ENCODE results near the gene MAPK8IP2.
"Not testable (repeated sequence)": the region's sequence is repeated elsewhere in the genome, so short reads cannot be mapped to it uniquely, and the experiment has no call there.

MAPK8IP2 gene

GRCh38 chr22:50601669-50602337, 1.2 kb downstream of the MAPK8IP2 start:
- no peak for FAIRE-seq

GRCh38 chr22:50602338-50602700, 1.7 kb downstream of the MAPK8IP2 start:
- no peak for FAIRE-seq

- no peak for FAIRE-seq
These were observed 3.1 kb downstream of the MAPK8IP2 start for GRCh38 chr22:50603511-50604255.

GRCh38 chr22:50604256-50605001, 3.8 kb downstream of the MAPK8IP2 start:
- FAIRE-seq = no peak

DNA sequence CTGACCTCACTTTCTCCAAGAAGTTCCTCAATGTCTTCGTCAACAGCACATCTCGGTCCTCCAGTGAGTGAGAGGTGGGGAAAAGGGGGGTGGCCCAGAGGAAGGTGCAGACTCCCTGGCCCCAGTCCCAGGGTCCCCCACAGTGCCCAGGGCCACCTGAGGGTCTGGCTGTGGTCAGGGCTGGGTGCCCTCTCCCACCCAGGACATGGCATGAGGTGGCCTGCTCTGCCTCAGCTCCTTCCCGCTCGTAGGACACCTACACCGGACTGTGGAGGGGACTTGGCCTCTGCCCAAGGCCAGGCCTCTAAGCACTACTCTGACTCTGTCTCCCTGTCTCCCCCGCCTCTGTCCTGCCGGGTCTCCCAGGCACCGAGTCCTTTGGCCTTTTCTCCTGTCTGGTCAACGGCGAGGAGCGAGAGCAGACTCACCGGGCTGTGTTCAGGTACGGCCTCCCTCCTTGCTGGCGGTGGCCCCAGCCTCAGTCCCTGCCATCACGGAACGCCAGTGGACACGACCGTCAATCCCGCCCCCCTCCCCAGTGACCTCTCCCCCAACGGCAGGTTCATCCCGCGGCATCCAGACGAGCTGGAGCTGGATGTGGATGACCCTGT, 4.5 kb downstream of the MAPK8IP2 start:
- no peak for FAIRE-seq

DNA sequence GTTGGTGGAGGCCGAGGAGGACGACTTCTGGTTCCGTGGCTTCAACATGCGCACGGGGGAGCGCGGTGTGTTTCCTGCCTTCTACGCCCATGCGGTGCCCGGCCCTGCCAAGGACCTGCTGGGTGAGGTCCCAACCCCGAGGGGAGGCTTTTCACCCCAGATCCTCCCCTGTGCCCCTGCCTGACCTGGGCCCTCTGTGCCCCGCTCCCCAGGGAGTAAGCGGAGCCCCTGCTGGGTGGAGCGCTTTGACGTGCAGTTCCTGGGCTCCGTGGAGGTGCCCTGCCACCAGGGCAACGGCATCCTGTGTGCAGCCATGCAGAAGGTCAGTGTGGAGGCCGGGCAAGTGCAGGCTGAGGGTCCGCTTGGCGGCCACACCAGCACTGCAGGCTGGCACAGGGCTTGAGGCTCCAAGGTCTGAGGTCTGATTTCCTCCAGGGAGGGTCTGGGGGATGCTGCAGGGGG, 5.1 kb downstream of the MAPK8IP2 start:
- no peak for FAIRE-seq

DNA sequence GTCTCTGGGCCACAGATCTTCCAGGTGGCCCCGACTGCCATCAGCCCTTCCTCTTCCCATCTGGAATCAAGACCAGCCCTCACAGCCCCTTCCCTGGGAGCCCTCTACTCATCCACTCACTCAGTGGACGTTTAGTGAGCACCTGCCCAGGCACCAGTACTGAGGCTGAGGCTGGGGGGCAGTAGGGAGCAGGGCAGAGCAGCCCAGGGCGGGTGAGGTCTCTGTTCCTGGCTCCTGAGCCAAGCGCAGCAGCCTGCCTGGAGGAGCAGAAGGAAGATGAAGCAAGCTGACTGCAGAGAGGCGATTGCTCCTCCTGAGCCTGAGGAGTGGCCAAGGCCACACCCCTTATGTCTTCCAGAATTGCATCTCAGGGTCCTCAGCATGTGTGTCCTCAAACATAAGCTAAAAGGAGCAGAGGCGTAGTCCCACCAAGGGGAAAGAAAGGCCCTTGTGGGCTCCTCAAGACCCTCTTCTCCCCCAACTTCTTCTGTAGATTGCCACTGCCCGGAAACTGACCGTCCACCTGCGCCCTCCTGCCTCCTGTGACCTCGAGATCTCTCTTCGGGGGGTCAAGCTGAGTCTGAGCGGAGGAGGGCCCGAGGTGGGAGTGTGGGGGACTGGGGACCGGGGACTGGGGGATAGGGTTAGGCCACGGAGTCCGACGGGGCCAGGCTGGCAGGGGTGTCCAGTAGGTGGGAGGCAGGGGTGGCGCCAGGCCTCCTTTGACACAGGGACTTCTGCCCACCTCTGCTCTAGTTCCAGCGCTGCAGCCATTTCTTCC, 5.8 kb downstream of the MAPK8IP2 start:
- no peak for FAIRE-seq

DNA sequence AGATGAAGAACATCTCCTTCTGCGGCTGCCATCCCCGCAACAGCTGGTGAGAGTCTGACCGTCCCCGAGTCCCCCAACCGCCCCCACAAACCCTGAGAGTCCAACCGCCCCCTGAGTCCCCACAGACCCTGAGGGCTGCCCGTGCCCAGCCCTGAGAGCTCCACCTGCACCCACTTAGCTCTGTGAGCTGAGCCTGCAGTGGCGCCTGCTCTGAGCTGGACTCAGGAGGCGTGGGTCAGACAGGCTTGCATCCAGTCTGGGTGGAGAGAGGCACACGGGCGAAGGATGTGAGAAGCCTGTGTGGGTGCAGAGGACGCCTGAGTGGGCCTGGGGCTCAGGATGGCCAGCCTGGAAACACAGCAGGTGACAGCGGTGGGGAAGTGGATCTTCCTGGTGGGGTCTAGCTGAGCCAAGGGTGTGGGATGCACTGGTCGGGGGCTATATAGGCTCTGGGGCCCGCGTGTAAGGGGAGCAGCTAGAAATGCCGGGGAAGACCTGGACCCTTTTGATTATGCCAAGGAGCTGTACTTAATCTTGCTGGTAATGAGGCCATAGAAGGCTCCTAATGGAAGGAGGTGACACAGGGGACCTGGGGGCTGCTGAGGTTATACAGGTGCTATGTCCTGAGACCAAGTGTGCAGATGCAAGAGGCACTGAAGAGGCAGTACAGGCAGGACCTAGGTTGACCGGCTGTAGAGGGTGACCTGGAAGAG, 6.5 kb downstream of the MAPK8IP2 start:
- FAIRE-seq = no peak

DNA sequence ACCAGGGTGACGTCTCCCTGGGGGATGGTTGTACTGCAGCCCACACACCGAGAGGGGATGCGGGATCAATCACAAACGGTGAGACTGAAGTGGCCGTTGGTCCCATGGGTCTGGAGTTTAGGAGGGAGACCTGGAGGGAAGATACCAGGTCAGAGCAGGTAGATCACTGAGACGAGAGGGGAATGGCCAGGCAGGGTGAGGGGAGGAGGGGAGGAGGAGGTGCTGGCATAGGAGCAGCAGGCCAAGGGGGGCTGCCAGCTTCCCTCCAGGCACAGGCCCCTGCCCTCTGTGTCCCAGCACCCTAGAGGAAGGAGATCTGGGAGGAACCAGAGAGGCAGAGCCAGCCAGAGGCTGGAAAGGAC, 7.0 kb downstream of the MAPK8IP2 start:
- FAIRE-seq = no peak

DNA sequence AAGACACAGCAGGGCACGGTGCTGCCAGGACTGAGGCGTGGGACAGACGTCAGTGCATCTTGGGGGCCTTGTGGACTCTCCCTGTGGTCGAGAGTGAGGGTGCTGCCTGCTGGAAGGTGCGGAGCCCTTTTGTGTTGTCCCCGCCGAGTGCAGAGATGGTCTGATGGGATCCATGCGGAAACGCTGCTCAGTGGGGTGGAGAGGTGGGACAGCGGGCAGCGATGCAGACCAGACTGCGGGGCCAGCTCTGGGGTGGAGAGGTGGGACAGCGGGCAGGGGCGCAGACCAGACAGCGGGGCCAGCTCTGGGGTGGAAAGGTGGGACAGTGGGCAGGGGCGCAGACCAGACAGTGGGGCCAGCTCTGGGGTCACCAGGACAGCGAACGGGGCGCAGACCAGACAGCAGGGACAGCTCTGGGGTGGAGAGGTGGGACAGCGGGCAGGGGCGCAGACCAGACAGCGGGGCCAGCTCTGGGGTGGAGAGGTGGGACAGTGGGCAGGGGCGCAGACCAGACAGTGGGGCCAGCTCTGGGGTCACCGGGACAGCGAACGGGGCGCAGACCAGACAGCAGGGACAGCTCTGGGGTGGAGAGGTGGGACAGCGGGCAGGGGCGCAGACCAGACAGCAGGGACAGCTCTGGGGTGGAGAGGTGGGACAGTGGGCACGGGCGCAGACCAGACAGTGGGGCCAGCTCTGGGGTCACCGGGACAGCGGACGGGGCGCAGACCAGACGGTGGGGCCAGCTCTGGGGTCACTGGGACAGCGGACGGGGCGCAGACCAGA, 7.7 kb downstream of the MAPK8IP2 start:
- not testable (repeated sequence) for FAIRE-seq

GRCh38 chr22:50608996-50609395, 8.4 kb downstream of the MAPK8IP2 start:
- FAIRE-seq = no peak

DNA sequence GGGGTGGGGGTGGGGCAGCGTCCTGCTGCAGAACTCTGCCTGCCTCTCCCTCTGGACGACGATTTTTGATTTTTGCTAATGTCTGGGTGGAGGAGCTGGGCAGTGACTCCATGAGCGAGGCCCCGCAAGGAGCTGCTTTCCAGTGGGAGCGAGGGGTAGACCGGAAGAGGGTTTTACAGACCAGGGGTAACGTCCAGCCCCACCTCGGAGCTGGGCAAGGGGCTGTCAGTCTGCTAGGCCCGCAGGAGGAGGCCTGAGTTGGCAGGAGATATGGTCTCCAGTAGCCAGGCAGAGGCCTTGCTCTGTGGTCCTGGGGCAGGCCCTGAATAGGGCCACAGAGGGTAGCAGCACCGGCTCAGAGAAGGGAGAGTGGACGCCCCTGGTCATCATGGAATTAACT, 9.0 kb downstream of the MAPK8IP2 start:
- no peak for FAIRE-seq

- FAIRE-seq = no peak
These were observed 9.5 kb downstream of the MAPK8IP2 start for GRCh38 chr22:50610041-50610451.

DNA sequence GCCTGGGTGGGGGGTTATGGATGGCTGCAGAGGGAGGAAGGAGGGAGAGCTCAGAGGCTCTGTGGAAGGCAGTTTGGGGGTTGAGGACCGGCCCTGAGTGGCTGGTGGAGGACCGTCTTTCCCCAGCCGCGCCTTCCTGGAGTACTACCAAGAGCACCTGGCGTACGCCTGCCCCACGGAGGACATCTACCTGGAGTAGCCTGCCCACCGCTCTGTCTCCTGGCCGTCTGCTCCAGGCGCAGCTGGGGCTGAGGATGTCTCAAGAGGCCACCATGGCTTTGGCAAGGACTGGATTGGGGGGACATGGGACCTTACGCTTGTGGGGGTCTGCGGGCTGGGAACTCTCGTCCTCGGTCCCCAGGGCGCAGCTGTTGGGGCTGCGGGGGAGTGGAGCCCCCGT, 10.0 kb downstream of the MAPK8IP2 start:
- FAIRE-seq = no peak

- FAIRE-seq = no peak
These were observed 10.9 kb downstream of the MAPK8IP2 start for GRCh38 chr22:50611341-50612060.

GRCh38 chr22:50612168-50612527, 11.6 kb downstream of the MAPK8IP2 start:
- FAIRE-seq = no peak

DNA sequence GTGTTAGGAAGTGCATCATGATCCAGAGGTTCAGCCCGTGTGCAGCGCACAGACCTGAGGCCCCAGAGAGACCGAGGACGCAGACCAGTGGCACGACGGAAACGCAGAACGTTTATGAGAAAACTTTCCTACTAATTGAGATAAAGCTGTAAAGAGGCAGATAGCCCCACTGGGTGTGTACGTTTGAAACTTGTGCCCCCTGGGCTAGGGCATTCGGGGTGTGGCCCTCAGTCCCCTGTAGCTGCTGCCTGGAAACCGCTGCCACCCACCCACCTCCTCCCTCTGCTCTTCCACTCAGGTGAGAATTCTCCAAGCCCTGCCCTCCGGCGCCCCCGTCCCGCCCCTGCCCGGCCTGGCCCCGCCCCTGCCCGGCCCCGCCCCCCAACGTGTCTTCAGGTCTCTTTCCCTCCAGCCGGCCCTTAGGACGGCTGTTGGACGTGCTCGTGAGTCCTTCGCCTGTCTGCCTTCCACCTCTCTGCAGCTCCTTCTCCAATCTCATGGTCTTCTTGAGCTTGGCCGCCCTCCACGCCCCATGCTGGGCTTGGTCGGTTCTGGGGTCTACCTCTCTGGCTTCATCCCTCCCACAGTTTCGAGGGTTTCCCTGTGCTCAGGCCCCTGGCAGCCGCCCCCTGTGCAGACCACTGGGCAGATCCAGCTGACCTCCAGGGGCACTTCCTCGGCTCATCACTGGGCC, 12.1 kb downstream of the MAPK8IP2 start:
- no peak for FAIRE-seq

DNA sequence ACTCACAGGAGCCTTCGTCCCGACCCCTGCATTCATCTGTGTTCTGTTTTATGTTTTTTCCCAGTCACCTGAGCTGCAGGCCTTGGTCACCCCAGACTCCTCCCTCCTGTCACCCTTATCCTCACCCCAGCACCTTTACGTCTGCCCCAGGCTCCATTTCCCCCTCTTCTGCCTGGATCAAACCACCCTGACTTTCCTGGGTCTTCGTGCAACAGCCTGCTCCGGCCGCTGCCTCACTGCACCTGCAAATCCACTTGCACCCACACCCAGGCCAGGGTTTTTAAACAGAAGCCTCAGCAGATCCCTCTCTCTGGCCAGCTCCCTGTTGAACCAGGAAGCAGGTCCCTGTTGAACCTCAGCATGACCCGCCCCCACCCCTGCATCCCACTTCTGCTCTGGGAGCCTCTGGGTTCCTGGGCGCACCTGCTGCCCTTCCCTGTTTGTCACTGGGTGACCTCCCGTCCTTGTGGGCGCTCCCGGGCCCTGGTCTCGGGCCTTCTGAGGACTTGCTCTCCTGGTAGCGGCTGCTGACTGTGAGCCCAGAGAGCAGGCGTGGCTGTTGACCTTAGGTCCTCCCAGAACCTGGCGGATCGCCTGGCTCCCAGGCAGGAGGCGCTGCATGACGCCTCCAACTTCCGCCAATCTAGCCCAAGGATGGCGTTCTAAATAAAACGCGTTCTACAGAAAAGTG, 12.8 kb downstream of the MAPK8IP2 start:
- no peak for FAIRE-seq

GRCh38 chr22:50614296-50614695, 13.7 kb downstream of the MAPK8IP2 start:
- not testable (repeated sequence) for FAIRE-seq
